Measurements from ENCODE around the gene KANK4.

KANK4 gene

DNA sequence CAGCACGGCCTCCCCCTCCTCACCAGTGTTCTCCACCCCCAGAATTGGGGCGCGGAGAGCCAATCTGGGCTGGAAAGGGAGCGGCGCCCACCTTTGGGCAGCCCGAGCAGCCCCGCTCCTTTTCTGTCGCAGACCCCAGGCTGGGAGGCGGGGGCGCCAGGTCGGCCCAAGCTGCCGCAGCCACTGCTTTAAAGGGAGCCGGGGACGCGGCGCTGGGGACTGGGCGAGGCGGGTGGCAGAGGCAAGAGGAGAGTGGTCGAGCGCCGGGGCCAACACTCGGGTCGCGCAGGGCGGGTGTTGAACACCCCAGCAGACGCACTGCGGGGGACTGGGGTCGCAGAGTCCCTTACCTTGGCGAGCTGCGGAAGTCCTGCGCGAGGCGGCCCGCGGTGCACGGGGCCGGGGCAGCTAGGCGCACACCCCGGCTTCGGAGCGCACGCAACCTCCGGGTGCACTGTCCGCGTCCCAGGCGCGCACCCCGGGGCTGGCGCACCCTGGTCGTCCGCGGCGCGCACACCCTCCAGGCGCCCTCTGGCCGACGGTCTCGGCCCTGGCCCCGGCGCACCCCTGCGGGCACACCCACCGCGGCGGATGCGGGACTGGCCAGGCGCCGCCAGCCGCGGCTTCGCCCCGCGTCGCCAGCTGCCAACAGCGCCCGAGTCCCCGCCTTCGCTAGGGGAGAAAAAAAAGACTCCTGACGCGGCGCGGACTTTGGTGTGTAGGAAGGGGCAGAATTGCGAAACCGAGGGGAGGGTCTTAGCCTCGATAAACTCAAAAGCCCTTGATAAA, at the start of gene KANK4:
TSS of gene KANK4 (minus strand) at position 679 of the 789 bp plus-strand sequence. CDS start 37,870 bp downstream, outside the sequence.
- no peak for DNase-seq

DNA sequence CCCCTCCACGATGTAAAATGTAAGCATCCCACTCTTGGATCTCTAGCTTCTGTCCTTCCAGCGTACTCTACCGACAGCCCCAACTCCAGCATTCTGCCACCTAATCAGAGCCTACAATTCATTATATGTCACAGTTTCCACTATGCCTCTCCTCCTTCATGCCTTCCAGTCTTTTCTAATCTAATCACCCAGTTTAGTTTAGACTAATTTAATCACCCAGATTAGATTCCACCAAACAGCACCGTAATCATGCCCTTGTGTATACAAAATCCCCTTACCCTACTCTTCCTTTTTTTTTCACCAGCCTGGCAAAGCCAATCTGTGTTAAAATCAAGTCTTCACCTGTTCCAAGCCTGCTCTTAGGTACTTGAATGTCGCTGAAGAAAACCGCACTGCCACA, 49.8 kb upstream of the KANK4 start:
- no peak for DNase-seq

DNA sequence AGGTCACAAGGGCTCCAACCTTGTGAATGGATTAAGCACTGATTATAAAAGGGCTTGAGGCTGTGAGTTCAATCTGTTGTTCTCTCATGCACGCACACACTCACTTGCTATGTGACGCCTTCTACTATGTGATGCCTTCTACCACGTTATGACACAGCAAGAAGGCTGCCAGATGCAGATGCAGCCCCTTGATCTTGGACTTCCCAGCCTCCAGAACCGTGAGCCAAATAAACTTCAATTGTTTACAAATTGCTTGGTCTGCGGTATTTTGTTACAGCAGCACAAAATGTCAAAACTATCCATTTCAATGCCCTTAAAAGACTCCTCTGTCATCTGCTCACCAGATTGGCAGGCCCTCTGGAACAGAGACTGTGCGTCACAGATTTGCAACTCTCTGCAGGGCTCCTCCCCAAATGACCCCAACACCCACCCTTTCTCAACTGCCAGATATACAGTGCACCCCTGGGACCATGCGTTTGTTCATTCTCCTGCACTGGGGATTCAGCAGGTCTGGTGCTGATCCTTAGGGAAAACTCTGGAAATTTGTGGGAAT, 47.8 kb upstream of the KANK4 start:
- no peak for DNase-seq

DNA sequence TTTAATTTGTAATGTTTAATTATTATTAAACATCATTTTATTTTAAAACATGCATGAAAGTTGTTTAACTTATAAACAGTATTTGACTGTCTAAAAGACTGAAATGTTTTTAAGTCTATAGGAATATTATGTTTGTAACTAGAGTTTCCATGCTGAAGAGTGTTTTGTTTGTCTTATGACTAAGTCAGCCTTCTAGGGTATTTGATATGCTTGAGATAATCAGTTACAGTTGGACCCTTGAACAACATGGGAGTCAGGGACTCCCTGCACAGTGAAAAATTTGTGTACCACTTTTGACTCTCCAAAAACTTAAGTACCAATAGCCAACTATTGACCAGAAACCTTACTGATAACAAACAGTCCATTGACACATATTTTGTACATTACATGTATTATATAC, 45.5 kb upstream of the KANK4 start:
- DNase-seq = no peak

DNA sequence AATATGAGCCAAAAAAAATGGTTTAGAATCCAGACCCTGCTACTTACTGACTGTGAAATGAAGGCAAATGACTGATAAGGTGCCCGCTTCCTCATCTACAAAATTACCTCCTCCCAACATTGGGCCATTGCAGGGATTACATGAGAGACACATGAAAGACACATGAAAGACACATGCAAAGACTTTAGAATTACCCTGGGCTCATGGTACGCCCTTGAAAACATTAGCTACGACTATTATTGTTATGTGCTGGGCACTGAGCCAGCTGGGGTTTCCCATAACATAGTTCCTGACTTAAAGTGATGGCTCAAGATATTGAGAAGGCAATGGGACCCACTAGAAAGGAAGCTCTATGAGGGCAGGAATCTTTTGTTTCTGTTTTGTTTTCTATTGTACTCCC, 43.7 kb upstream of the KANK4 start:
- DNase-seq = no peak

DNA sequence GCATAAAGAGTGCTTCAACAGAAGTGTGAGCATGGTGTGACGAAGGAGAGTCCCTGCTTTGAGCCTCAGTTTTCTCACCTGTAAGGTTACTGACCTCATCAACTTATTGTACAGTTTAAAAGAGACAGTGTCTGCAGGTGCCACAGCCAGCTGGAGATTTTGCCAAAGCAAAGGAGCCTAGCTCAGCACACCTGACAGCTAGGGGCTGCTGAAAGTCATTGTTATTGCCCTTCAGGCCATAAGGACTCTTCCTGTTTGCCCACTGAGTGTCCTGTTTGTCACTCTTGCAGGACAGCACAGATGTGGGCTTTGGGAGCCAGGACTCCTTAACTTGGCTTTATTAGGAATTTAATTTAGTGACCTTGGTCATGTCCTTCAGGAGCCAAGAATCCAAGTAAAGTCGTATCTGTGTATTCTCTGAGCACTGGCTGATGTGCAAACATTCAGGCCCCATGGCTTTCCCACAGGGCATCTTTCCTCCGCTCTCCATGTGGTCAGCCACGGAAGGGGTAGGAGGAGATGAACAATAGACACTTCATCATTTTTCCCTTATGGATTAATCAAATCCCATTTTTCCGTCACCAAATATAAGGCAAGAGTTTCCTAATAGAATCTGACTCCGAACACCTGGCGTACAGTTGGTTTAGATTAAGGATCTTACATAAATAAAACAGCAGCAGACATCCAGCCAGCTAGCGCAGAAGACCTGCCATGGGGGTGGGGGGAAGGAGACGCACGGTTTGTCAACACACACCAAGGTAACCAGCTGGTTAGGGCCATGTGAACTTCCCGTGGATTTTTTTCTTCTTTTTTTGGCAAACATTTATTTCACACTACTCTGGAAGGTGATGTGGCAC, 43.1 kb upstream of the KANK4 start:
- DNase-seq = no peak

DNA sequence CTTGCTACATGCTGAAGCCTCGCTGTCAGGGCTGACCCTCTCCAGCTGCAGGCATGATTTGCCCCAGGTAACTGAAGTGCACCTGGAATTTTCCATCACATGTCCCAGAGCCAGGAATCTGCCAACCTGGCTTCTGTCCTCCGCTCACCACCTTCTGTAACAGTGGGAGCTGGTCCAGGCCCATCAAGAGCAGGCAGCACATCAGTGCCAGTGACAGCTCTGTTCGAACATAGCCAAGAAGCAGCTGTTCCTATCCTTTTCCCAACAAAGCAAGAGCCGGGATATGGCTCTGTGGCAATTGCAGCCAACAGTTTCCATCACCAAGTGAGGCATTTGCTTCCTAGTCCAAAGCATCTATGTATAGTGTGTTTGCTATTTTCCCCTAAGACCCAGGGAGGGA, 42.2 kb upstream of the KANK4 start:
- DNase-seq = no peak

DNA sequence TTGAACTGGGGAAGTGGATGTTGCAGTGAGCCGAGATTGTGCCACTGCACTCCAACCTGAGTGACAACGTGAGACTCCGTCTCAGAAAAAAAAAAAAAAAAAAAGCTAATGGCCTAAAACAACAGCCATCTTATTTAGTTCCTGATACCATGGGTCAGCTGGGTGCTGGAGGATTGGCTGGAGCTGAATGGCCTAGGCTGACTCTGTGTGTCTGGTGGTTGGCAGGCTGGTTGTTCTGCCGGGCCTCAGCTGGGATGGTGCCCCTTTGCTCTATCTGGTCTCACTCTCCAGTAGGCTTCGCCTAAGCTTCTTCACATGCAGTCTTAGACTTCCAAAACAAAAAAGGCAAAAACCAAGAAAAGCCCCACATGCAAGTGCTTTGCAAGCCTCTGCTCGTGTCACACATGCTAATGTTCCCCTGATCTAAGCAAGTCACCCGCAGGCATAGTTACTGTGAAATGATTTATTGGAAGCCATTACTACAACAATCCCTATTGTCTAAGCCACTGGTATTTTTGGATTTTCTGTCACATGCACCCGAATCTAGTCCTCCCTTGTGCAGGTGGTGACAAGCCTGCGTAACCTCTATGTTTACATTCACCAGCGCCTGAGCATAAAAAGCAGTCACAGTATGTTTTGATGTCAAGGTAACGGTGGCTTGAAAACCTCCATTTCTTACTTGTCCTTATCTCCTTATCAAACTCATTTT, 39.6 kb upstream of the KANK4 start:
- DNase-seq = no peak

DNA sequence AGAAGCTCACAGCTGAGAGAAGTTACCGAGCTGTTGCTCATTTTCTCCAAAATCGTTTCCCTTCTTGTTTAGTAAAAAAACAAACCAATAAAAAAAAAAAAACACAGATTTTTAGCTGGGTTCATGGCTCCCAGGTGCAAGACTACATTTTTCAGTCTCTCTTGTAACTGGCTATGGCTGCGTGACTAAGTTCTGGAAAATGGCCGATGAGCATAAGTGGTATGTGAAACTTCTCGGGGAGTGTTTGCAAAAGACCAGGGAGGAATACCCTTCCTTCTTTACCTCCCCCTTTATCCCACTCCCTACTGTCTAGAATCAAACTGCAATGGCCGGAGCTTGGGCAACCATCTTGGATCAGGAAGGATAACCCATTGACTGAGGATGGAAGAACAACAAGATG, 38.7 kb upstream of the KANK4 start:
- DNase-seq = no peak

DNA sequence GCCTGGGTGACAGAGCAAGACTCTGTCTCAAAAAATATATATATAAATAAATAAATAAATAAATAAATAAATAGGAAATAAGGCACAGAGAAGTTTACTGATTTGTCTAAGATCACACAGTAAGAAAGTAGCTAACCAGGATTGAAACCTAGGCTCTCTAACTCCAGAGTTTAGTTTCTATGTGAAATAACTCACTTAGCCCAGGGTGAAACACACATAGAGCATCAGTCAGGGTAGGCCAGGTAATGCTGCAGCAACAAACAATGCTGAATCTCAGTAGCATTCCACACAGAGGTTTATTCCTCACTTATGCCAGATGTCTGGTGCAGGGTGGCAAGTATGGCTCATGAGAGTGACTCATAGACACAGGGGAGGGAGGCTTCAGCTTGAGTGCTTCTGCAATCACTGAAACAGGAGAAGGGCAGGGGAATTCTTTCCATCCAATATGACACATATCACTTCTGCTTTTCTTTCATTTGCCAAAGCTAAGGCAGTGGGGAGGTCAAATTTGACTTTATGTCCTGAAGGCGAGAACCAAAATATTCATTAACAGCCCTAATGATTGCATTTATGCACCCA, 37.1 kb upstream of the KANK4 start:
- no peak for DNase-seq

DNA sequence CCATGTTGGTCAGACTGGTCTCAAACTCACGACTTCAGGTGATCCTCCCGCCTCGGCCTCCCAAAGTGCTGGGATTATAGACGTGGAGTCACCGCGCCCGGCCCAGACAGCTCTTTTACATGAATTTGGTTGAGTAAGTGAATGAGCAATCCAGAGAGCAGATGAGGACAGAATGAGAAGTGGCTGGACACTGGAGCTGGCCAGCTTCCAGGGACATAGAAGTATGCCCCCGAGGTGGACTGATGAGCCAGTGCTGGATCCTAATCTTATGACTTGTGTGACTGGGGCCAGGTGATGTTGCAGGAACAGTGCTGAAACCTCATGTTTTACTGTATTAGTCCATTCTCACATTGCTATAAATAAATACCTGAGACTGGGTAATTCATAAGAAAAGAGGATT, 35.9 kb upstream of the KANK4 start:
- no peak for DNase-seq

DNA sequence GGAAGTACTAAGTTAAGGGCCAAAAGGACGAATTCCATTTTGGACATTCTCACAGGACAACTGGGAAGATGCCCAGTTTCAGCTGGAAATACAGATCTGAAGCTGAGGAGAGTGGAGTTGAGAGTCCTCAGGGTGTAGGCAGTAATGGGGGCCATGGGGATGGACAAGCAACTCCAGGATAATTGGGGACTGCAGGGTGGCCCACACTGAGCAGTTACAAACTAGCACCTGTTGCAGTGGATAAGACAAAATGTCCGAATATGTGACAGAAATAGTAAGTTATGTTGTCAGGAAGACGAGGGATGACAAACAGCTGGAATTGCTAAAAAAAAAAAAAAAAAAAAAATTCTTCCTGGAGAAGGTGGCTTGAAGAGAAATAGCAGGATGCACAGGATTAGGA, 34.6 kb upstream of the KANK4 start:
- DNase-seq = no peak

DNA sequence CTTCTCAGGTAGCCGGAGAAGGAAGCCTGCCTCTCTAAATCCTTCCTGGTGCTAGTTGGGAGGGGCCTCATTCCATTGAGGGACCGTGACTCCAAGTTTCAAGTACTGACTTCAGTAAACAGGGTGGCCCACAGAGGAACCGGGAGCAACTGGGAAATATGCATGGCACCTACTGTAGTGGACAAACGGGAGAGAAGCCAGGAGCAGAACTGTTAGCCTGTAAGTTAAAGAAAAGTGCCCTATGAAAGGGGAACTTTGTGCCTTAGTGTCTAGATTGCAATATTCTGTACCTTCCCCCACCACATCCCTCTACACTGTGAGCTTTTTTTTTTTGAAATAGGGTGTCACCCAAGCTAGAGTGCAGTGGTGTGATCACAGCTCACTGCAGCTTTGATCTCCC, 33.2 kb upstream of the KANK4 start:
- DNase-seq = no peak

DNA sequence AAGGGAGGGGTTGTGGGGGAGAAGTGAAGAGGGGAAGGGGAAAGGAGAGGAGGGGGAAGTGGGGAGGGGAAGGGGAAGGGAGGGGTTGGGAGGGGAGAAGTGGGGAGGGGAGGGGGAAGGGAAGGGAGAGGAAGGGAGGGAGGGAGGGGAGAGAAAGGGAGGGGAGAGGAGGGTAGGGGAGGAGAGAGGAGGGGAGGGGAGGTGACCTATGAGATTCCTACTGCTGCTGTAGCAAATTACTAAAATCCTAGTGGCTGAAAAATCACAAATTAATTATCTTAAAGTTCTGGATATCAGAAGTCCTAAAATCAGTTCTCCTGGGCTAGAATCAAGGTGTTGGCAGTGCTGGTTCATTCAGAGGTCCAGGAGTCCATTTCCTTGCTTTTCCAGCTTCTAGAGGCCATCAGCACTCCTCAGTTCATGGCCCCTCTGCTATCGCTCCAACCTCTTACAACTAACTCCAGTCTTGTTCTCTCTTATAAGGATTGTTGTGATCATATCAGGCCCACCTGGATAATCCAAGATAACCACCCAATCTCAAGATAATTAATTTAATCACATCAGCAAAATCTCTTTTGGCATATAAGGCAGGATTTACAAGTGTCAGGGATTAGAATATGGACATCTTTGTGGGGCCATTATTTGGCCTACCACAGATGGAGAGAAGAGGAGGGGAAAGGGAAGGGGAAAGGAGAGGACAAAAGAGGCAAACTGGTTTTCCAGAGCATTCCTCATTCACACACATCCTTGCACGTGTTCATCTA, 30.4 kb upstream of the KANK4 start:
- DNase-seq = no peak

DNA sequence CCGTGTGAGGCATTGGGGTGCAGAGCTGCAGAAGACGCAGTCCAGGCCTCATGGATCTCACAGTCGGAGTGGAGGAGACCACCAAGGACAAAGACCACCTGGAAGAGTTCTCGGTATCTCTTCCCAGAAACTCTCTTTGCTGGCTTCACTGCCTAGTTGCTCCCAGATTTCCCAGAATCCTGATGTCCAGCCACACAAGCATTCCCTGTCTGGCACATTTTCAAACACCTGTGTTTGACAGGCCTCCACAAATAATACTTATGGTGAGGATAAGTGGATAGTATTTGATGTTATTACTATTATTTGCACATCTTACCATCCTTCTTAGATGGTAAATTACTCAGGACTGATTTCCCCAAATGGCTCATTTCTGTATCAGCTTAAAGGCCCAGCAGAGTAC, 27.7 kb upstream of the KANK4 start:
- no peak for DNase-seq

DNA sequence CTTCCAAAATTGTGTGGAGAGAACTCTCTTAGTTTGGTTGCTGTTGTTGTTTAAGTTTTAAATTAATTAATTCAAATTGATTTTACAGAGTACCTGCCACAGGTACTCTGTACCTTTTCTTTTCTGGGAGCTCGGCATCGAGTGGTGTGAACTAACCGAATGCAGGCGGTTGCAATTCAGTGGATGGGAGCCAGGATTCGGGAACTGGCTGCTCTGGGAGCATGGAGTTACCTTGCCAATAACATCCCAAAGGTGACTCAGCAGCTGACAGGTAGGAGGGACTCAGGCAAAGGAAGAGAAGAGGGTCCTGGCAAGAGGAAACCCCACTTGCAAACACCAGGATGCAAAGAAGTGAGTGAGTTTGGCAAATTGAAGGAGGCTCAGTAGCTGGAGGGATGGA, 24.7 kb upstream of the KANK4 start:
- no peak for DNase-seq

DNA sequence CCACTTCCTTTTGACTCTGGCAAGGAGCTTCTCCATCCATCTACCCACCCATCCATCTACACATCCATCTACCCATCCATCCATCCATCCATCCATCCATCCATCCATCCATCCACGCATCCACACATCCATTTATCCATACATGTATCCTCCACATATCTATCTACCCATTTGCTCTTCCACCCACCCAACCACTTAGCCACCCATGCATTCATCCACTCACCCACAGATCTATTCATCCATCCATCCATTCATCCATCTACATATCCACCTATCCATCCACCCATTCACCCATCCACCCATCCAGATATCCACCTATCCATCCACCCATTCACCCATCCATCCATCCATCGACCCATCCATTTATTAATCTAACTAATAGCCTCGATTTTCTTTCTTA, 23.0 kb upstream of the KANK4 start:
- DNase-seq = no peak

DNA sequence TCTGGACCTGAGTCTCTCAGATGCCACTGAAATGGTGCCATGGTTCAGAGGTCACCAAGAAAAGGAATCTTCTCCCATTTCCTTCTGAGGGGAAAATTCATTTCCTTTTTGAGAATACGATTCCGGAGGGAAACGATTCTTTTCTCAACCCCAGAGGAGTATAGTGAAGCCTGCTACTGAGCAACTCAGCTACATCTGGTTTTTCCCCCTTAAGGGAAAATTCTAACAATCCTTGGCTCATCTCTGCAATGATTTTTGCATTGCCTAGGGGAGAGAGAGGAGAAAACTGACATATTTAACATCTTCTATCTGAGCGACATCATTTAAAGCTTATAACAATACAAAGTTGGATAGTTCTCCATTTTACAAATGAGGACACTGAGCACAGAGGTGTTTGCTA, 22.4 kb upstream of the KANK4 start:
- no peak for DNase-seq

DNA sequence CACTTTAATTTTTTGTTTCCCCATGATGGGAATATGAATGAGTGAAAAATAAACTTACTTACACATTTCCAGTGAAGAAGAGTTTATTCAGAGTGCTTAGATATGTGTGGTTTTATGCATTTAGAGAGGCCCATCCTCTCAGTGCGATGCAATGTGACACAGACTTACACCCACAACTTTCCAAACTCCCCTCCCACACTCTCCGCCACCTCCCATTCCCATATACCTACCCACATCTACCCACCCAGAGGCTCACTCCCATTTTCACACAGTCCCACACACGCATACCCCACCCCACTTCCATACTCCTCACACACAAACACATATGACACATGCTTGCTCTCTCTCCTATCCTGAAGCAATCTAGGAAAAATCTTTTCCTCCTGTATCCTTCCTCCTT, 21.9 kb upstream of the KANK4 start:
- DNase-seq = no peak

DNA sequence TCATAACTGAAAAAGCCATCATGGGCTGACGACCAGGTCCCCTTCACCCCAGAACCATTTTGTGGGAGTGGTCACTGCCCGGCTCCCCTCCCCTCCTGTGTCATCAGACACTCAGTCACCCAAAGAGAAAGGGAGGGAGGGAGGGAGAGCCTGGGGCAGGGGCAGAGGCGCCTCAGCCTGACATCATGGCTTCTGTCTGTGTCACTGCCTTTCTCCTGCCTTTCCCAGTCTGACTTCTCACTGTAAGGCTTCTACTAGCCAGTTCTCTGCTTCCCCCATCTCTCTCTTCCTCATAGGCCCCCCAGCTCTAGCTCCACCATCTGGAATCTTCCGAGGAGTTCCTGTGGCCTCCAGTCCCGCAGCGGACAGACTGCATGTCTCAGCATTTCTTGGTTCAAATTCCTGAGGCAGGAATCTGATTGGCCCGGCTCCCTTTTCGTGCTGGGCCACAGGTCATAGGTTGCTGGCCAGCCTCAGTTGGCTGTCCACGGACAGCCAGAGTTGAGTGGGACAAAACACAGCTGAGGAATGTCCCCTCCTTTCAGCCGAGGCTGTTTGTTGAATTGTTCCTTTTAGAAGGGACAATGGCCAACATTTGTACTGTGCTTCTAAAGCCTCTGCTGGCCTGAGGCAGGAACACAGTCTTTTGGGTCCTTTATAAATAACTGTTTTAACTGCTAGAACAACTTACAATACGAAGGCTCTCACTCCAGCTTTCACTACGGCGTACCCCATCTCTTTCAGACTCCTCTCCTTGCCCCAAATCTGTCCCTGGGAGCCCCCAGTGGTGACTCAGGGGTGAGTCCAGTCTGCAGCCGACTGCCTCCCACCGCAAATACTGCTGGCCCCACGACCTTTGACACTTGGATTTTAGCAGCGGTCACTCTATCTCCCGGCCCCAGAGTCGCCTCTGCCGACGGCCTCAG, 18.7 kb upstream of the KANK4 start:
- DNase-seq = no peak
